Muscle of leg (tissue), 11 donors: Measurements from ENCODE around the gene HECTD2. TPM values are rescaled to one million over a fixed set of nuclear protein-coding genes. Genes with fewer than 3 reads are reported as not detected.

ENCODE experiments used
- DNase-seq: peaks from one replicate; pipeline ENCODE4 v3.0.0; 2013
- H3K27ac ChIP-seq: one replicate; pipeline ENCODE4 v1.5.1; 2013; ENCODE audit warnings: mild to moderate bottlenecking, low read length, control low read depth
- H3K27me3 ChIP-seq: one replicate; pipeline ENCODE4 v1.6.1; 2013; ENCODE audit warnings: low read length; ENCODE audit not compliant: control insufficient read depth, insufficient read depth
- H3K36me3 ChIP-seq: one replicate; pipeline ENCODE4 v1.6.1; 2013; ENCODE audit warnings: low read length; ENCODE audit not compliant: control insufficient read depth, insufficient read depth
- H3K4me1 ChIP-seq: one replicate; pipeline ENCODE4 v1.6.1; 2013; ENCODE audit warnings: low read length; ENCODE audit not compliant: control insufficient read depth, insufficient read depth
- H3K4me3 ChIP-seq: one replicate; pipeline ENCODE4 v1.5.1; 2013; ENCODE audit warnings: low read length, control low read depth
- H3K9me3 ChIP-seq: replicated peaks from 2 replicates; pipeline ENCODE4 v1.6.1; 2013; ENCODE audit warnings: low read depth, low read length; ENCODE audit not compliant: control insufficient read depth
- WGBS: methylation state at CpG from one replicate; pipeline ENCODE4 v1.1.5; 2013; ENCODE audit warnings: missing lambda C conversion rate; ENCODE audit not compliant: insufficient coverage; 5-methylcytosine and 5-hydroxymethylcytosine counted together
- polyA plus RNA-seq, 8 donors: library from polyadenylated mRNA; unstranded; fragments of 120-200 nt; gene quantifications; one replicate each; pipeline versions ENCODE4 v1.2.1 to v1.2.3, GENCODE V29; 2013; ENCODE audit warnings: inconsistent platforms in 1 of 8, low replicate concordance in 1 of 8; ENCODE audit not compliant: insufficient read length in 8 of 8, insufficient read depth in 1 of 8
- total RNA-seq: library from RNA; stranded (reverse); fragments of 120-200 nt; gene quantifications from one replicate; pipeline ENCODE4 v1.2.4, GENCODE V29; 2013

The HECTD2 gene
- total and polyA plus RNA-seq, 9 donors, result 11.7 to 17.9 (median 13.5) TPM

DNA sequence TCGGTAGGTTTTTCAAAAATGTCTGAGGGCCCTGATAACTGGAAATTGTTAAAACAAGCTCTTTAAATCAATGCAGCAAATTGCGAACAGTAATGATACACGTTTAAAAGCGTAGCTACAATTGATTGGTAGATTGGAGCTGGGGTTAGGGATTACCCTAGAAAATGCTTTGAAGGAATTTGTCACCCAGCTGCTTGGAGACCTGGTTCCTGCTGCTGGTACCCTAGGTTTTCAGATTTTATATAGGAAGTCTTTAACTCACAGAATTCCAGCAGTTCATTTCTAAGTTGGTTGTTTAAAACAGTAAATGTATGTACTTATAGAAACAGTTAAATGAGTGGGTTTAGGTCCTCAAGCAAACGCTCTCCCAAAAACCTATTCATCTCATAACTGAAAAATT lies 1.5 kb downstream of the HECTD2 start:
- H3K9me3 ChIP-seq, result no peaks in the 10 kb centered on the region
- WGBS, result 42% methylated on average over 2 of the region's 5 CpGs
- H3K27me3 ChIP-seq, result no peaks in the 10 kb centered on the region
- H3K4me3 ChIP-seq, result peak overlapping the region; percentile 65
- DNase-seq, result no peak
- no peaks in the 10 kb centered on the region for H3K36me3 ChIP-seq
- peaks cover 4% of the 10 kb centered on the region for H3K4me1 ChIP-seq
- peak overlapping the region; percentile 93 for H3K27ac ChIP-seq

DNA sequence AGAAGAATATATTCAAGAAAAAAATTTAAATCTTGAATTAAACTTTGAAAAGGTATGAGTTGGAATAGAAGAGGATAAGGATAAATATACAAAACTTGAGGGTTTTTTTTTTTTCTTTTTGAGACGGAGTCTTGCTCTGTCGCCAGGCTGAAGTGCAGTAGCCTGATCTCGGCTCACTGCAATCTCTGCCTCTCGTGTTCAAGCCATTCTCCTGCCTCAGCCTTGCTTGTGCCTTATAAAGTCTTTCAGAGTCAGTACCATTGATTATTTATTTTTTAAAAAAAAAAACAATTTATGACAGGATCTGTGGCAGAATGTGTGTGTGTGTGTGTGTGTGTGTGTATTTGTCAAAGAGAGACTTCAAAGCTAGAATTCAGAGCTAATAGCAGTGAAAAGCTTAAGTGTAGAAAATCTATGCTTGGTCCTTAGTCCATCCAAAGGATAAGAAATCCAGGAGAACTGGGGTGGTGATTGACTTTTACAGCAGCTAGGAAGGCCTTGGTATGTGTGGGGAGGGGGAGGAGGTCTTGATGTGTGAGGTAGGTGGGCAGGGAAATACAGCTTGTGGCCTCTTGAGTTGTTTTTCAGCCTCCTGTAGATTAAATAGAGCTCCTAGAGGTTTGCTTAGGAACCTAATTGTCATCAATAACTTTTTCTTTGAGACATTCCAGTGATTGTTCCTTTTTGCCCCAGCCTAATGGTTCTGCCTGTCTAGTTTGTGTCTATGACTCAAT lies 2.4 kb downstream of the HECTD2 start:
- Histone ChIP-seq H3K27me3 (no peaks in the 10 kb centered on the region), H3K36me3 (no peaks in the 10 kb centered on the region), H3K27ac (no peak overlapping the region), H3K4me3 (no peak overlapping the region), H3K9me3 (no peaks in the 10 kb centered on the region), H3K4me1 (peaks cover 4% of the 10 kb centered on the region)
- WGBS, result no CpG with 5 or more reads among the region's 4 CpGs
- DNase-seq, result no peak

DNA sequence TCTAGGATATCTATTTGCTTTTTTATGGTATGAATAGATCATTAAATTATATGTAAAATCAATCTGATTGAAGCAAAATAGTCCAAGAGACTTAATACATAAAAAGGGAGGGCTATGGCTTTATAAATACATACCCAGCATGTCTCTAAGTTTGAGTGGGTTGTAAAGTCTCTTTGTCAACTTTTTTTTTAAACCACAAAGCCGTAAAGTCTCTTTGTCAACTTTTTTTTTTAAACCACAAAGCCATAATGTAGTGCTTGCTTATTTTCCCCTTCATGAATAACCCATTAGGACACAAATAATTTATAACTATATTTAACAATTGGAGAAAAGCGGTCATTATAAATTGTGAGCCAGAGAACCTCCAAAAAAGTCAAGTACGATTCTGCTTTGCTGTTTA lies 5.7 kb downstream of the HECTD2 start:
- Histone ChIP-seq H3K4me3 (no peak overlapping the region), H3K27ac (no peak overlapping the region), H3K9me3 (no peaks in the 10 kb centered on the region), H3K4me1 (peaks cover 2% of the 10 kb centered on the region), H3K27me3 (no peaks in the 10 kb centered on the region), H3K36me3 (no peaks in the 10 kb centered on the region)
- WGBS, result no CpG with 5 or more reads among the region's 3 CpGs
- no peak for DNase-seq

DNA sequence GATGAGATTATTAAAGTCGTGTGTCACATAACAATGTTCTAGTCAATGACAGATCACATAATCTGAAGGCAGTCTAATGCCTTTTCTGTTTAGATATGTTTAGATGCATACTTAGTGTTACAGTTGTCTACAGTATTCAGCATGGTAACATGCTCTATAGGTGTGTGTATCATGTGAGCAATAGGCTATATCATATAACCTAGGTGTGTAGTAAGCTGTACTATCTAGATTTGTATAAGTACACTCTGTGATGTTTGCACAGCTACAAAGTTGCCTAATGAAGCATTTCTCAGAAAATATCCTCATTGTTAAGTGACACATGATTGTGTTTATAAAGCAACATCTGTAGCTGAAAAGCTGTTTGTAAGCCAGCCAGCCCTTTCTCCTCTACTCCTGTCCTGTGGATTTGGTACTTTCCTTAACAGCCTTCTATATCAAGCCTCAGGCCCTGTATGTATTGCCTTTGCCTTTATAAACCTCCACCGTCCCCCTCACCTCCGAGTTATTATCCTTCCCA lies 6.3 kb downstream of the HECTD2 start:
- Histone ChIP-seq H3K9me3 (no peaks in the 10 kb centered on the region), H3K36me3 (no peaks in the 10 kb centered on the region), H3K27me3 (no peaks in the 10 kb centered on the region), H3K4me1 (peaks cover 2% of the 10 kb centered on the region), H3K4me3 (no peak overlapping the region), H3K27ac (no peak overlapping the region)
- WGBS, result no CpG with 5 or more reads among the region's 3 CpGs
- no peak for DNase-seq

DNA sequence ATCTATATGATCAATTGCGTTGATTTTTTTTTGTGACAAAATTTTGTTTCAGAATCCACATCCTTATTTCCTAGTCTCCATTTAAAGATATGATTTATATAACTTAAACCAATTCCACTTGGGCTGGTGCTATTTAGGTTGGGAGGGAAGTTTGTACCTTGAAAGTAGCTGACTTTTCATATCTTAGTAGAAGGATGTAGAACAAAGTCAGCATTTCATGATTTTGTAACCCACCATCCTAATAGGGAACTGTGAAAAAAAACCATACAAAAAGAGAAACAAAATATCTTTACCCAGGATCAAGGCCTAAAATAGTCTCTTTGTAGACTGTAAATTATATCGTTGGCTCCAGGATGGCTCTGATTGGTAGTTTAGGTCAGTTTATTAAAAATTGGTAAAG lies 8.3 kb downstream of the HECTD2 start:
- no peaks in the 10 kb centered on the region for H3K9me3 ChIP-seq
- H3K36me3 ChIP-seq, result no peaks in the 10 kb centered on the region
- WGBS, result no CpG with 5 or more reads among the region's 2 CpGs
- H3K4me1 ChIP-seq, result no peaks in the 10 kb centered on the region
- peak; percentile 54 for DNase-seq
- H3K4me3 ChIP-seq, result no peak overlapping the region
- no peaks in the 10 kb centered on the region for H3K27me3 ChIP-seq
- H3K27ac ChIP-seq, result no peak overlapping the region

DNA sequence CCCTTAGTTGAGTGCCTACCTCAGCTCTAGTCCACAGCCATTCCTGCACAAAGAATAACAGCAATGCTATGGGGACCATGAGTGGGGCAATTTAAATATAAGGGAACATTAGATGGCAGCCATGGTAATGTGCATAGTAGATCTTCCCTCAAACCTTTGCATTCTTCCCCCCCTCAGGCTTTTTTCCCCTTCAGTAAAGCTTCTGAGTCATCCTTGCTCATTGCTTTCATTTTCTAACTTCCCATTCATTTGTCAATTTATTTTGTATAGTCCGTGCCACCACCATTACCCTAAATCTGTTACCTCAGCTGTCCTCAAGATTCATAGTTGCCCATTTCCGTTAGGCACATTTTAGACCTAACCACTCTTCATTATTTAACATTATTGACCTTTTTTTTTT lies 10.7 kb downstream of the HECTD2 start:
- H3K36me3 ChIP-seq, result no peaks in the 10 kb centered on the region
- 83% methylated on average over 2 of the region's 2 CpGs for WGBS
- DNase-seq, result no peak
- H3K27ac ChIP-seq, result no peak overlapping the region
- no peaks in the 10 kb centered on the region for H3K4me1 ChIP-seq
- H3K4me3 ChIP-seq, result no peak overlapping the region
- no peaks in the 10 kb centered on the region for H3K9me3 ChIP-seq
- H3K27me3 ChIP-seq, result no peaks in the 10 kb centered on the region

DNA sequence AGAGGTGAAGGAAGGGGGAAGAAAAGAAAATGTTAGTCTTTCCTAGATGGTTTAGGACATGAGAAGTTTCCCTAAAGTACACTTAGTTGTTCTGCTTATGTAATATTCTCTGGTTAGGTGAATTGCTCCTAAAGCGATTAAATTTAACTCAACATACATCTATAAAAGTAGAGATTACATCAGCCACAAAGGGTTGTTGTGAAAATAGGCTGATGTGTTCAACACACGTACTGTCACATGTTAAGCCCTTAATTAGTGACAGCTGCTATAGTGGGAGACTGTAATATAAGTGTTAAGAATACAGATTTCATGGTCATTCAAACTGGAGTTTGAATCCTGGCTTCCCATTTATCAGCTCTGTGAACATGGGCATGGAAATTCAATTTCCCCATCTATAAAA lies 12.8 kb downstream of the HECTD2 start:
- Histone ChIP-seq H3K27me3 (no peaks in the 10 kb centered on the region), H3K36me3 (no peaks in the 10 kb centered on the region), H3K4me3 (no peak overlapping the region), H3K4me1 (no peaks in the 10 kb centered on the region), H3K9me3 (no peaks in the 10 kb centered on the region), H3K27ac (no peak overlapping the region)
- WGBS, result no CpG with 5 or more reads among the region's 2 CpGs
- DNase-seq, result peak; percentile 25

DNA sequence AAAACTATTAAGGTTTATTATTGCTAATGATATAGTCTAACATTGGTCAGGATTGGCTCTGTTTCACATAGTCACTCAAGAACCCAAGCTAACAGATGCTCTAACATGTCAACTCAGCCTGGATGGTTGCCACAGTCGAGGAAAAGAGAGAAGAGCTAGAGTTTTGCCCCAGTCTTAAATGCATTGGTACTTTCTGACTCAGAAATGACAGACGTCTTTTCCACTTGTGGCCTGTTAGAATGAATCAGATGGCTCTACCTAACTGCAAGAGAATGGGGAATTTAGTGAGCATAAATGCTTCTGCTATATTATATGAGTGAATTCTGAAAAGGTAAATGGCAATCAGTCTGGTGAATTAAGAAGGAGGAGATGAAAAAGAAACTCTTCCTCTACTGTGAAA lies 13.9 kb downstream of the HECTD2 start:
- H3K36me3 ChIP-seq, result no peaks in the 10 kb centered on the region
- no peaks in the 10 kb centered on the region for H3K4me1 ChIP-seq
- WGBS, result 61% methylated on average over 2 of the region's 2 CpGs
- DNase-seq, result peak; percentile 27
- no peaks in the 10 kb centered on the region for H3K9me3 ChIP-seq
- no peak overlapping the region for H3K27ac ChIP-seq
- H3K27me3 ChIP-seq, result no peaks in the 10 kb centered on the region
- no peak overlapping the region for H3K4me3 ChIP-seq

DNA sequence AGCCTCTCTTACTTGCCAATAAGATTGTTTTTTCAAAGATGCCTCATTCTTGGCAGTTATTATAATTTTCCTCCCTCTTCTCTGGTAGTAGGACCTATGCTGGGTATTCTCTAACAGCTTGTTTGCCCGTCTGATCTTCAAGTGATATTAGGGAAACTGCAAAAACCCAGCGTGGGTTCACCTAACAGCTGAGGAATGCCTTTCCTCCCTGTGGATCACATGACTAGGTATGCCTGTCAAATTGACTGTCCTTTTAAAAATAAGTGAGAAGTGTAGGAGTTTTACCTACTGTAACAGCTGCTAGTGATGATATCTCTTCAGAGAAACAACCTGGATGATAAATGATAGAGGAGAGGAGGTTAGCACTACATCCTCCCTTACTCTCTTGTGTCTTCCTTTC lies 22.0 kb downstream of the HECTD2 start:
- DNase-seq, result no peak
- WGBS, result no CpG with 5 or more reads among the region's 2 CpGs

DNA sequence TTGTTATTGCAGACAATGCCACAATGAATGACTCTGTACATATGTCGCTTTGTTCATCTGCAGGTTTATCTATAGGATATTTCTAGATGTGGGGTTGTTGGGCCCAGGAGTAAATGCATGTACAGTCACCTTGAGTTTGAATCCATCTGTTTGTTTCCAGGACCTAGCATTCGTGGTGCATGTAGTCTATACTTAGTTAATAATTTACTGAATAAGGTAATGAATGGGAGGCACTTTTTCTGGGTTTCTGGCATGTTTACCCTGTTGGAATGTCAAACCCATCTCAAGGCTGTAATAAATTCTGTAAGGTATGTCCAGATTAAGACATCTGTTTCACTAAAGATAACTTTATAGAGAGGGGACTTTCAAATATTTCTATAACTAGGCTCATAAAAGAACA lies 23.5 kb downstream of the HECTD2 start:
- no peaks in the 10 kb centered on the region for H3K4me1 ChIP-seq
- no peak for DNase-seq
- H3K36me3 ChIP-seq, result peaks cover 6% of the 10 kb centered on the region
- H3K27ac ChIP-seq, result no peak overlapping the region
- H3K4me3 ChIP-seq, result no peak overlapping the region
- WGBS, result 100% methylated on average over 1 of the region's 2 CpGs
- peaks cover 2% of the 10 kb centered on the region for H3K9me3 ChIP-seq
- H3K27me3 ChIP-seq, result no peaks in the 10 kb centered on the region

More for the DNA sequence above, 22.0 kb downstream of the HECTD2 start:
- H3K9me3 ChIP-seq, result no peaks in the 10 kb centered on the region
- H3K4me3 ChIP-seq, result no peak overlapping the region
- no peaks in the 10 kb centered on the region for H3K27me3 ChIP-seq
- no peaks in the 10 kb centered on the region for H3K4me1 ChIP-seq
- no peak overlapping the region for H3K27ac ChIP-seq
- H3K36me3 ChIP-seq, result peaks cover 6% of the 10 kb centered on the region
